Measurements from ENCODE around the gene UGT1A9. TPM values are rescaled to one million over a fixed set of nuclear protein-coding genes. Genes with fewer than 3 reads are reported as not detected.

Gene UGT1A9
- total RNA-seq, 1 experiment from 2014 or later: not detected

DNA sequence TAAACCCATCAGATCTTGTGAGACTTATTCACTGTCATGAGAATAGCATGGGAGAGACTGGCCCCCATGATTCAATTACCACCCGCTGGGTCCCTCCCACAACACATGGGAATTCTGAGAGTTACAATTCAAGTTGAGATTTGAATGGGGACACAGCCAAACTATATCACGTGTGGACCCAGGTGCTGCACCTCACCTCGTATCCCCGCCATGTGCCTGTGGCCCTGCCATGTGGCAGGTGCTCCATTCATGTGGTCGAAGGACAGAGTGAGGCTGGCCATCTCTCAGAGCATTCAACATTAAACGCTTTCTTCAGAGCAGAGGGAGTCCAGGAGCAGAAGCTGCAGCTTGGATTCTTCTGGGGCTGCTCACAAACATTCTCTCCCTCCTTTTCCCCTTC is 138.7 kb downstream of the UGT1A9 start:
- Histone ChIP-seq H3K79me1 (ENCODE audit: insufficient read depth, low read depth, low read length, poor library complexity, severe bottlenecking) (no peaks in the 10 kb centered on the region), H3K4ac (ENCODE audit: low read depth, low read length) (no peak overlapping the region), H3K27ac (ENCODE audit: insufficient read length, low read depth, low read length) (no peak overlapping the region), H2BK20ac (ENCODE audit: low read depth, low read length, poor library complexity, severe bottlenecking) (no peak overlapping the region), H3K56ac (ENCODE audit: insufficient read length, low read depth, low read length) (no peak overlapping the region), H4K20me1 (ENCODE audit: control insufficient read depth, insufficient read depth, insufficient read length) (no peaks in the 10 kb centered on the region), H2BK15ac (ENCODE audit: low read depth, low read length) (no peak overlapping the region), H2BK120ac (ENCODE audit: low read depth, low read length, poor library complexity, severe bottlenecking) (no peak overlapping the region), H2BK5ac (ENCODE audit: insufficient read length, low read length) (no peak overlapping the region), H3K14ac (ENCODE audit: insufficient read depth, low read length) (no peak overlapping the region), H2AFZ (ENCODE audit: low read length) (no peak overlapping the region), H3K79me2 (ENCODE audit: insufficient read depth, low read length) (no peaks in the 10 kb centered on the region), H4K5ac (ENCODE audit: insufficient read length, low read depth, low read length) (no peak overlapping the region), H3K18ac (ENCODE audit: insufficient read length, low read depth, low read length) (no peak overlapping the region), H3T11ph (ENCODE audit: low read length) (no peak overlapping the region), H3K23ac (ENCODE audit: insufficient read length, low read depth, low read length) (no peak overlapping the region), H3K4me2 (ENCODE audit: insufficient read depth, insufficient read length, low read length) (no peak overlapping the region), H3K23me2 (ENCODE audit: insufficient read length, low read depth, low read length, poor library complexity, severe bottlenecking) (no peaks in the 10 kb centered on the region), H3K9ac (ENCODE audit: extremely low read depth, insufficient read length, low read length) (no peak overlapping the region), H2BK12ac (ENCODE audit: insufficient read length, low read depth, low read length) (no peak overlapping the region), H3K27me3 (ENCODE audit: insufficient read depth, low read length) (no peaks in the 10 kb centered on the region), H3K9me3 (ENCODE audit: control insufficient read depth, low read depth, low read length) (no peaks in the 10 kb centered on the region), H3K4me1 (ENCODE audit: insufficient read depth, low read length) (no peaks in the 10 kb centered on the region), H4K8ac (replicated peaks; ENCODE audit: insufficient read length, low read depth, low read length) (no peak overlapping the region), H4K91ac (ENCODE audit: insufficient read length, low read depth, low read length) (no peak overlapping the region), H2AK5ac (ENCODE audit: insufficient read length, low read length) (no peak overlapping the region)
- TF ChIP-seq, protein P1, sequence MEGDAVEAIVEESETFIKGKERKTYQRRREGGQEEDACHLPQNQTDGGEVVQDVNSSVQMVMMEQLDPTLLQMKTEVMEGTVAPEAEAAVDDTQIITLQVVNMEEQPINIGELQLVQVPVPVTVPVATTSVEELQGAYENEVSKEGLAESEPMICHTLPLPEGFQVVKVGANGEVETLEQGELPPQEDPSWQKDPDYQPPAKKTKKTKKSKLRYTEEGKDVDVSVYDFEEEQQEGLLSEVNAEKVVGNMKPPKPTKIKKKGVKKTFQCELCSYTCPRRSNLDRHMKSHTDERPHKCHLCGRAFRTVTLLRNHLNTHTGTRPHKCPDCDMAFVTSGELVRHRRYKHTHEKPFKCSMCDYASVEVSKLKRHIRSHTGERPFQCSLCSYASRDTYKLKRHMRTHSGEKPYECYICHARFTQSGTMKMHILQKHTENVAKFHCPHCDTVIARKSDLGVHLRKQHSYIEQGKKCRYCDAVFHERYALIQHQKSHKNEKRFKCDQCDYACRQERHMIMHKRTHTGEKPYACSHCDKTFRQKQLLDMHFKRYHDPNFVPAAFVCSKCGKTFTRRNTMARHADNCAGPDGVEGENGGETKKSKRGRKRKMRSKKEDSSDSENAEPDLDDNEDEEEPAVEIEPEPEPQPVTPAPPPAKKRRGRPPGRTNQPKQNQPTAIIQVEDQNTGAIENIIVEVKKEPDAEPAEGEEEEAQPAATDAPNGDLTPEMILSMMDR (conservative IDR thresholded peaks at IDR 0.05): no peak
- Mint-ChIP-seq H3K27ac (no peak overlapping the region), H3K36me3 (ENCODE audit: insufficient read depth in 1 of 3, low read depth in 3 of 3) (no peaks in the 10 kb centered on the region), H3K4me1 (no peaks in the 10 kb centered on the region), H3K4me3 (no peak overlapping the region), H3K27me3 (ENCODE audit: low read depth) (peaks cover 15% of the 10 kb centered on the region), H3K9me3 (peaks cover 0 to 2% of the 10 kb centered on the region in 2 experiments; a peak in 2 of 5 replicates)
- no CpG with 5 or more reads among the region's 6 CpGs for WGBS (ENCODE audit: extremely low coverage, insufficient read length, low lambda C conversion rate)
- DNase-seq: no peak

Measured in H9 (cell line).